Limb (tissue), 2 donors: ENCODE measurements around the gene STOML1.

Source experiments
- DNase-seq, 2 donors: peaks; one replicate each; pipeline ENCODE4 v3.0.0-alpha.2; 2016; ENCODE audit errors: extremely low spot score in 2 of 2

Gene STOML1, protein sequence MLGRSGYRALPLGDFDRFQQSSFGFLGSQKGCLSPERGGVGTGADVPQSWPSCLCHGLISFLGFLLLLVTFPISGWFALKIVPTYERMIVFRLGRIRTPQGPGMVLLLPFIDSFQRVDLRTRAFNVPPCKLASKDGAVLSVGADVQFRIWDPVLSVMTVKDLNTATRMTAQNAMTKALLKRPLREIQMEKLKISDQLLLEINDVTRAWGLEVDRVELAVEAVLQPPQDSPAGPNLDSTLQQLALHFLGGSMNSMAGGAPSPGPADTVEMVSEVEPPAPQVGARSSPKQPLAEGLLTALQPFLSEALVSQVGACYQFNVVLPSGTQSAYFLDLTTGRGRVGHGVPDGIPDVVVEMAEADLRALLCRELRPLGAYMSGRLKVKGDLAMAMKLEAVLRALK

DNA sequence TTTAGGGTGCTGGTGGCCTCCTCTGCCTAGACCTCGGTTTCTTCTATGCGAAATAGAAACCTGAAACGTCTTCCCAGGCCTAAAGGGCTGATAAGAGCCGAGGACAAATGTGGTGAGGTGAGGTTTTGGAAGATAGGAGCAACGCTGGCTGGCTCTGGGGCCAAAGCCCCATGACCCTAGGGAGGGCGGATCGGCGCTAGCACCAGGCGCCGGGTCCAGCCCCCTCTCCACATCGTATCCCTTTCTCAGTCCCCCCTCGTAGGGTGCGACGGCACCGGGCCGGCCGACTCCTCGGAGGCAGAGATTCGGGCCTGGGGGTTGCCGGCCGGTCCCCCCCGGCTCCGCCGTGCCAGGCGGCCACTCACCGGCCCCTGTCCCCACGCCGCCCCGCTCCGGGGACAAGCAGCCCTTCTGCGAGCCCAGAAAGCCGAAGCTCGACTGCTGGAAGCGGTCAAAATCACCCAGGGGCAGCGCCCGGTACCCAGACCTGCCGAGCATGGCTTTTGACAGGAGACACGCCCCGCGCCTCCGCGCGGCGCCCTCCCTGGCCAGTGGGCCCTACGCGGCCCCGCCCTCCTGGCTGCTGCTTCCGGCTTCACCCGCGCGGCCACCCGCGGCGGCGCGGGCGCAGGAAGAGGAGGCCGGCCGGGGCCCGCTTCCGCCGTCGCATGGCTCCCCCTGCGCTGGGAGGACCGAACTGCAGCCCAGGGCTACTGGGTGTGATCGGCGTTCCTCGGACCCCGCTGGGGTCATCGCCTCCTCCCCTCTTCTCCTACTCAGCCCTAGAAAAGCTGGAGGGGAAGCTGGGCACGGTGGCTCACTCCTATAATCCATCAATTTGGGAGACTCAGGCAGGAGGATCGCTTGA, at the start of gene STOML1:
TSS of gene STOML1 (minus strand) at position 570 of the 868 bp plus-strand sequence. CDS start at position 498, 72 bp downstream.
- peak; percentile 92 to 99 for DNase-seq

DNA sequence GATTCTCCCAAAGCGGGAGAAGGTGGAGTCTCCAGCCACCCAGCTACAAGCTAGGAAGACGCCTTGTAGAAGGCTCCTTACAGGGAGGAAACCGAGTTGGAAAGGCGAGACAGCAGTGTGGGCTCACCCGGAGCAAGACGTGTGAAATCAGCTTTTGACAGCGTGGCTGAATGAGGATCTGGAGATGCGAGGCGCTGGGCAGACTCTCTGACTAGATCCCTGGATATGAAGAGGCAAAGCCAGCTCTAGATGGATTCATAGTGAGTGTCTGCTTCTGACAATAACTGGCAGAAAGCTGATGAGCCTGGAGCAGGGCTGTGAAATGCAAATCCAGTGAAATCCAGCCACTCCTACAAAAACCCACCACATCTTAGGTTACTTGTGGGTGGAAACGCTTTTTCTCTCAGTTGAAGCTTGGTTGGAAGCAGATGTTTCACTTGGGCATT, 49.2 kb upstream of the STOML1 start:
- DNase-seq = no peak

DNA sequence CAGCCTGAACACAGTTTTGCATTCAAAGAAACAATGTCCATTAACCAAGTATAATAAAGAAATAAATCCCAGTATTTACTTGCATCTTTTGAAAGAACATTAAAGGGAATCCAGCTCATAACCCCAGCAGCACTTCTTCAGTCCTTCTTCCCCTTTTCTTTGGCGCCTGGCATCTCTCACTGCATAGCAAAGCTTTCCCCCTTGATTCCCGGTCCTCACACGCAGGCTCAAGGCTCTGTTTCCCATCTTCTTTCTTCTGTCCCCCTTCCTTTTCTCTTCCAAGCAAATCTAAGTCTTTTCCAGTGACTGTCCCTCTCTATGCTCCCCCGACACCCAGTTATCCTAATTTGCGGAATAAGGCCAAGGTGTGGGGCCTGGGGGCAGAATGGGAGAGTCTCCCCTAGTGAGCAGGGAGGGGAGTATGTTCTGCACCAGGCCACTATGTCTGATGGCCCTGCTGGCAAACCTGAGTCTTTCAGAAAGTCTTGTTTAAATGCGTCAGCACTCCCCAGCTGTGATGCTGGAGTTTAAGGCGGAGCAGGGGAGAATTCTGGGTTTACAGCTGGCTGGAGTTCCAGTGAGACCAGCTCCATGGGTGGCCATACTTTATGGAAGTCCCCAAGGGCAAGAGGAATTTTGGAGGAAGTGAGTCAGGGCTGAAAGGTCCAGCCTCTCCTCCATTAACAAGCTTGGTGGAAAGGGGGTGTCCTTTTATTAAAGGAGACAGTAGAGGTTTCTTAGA, 48.2 kb upstream of the STOML1 start:
- peak in 1 of 2 donors; percentile 40 for DNase-seq

DNA sequence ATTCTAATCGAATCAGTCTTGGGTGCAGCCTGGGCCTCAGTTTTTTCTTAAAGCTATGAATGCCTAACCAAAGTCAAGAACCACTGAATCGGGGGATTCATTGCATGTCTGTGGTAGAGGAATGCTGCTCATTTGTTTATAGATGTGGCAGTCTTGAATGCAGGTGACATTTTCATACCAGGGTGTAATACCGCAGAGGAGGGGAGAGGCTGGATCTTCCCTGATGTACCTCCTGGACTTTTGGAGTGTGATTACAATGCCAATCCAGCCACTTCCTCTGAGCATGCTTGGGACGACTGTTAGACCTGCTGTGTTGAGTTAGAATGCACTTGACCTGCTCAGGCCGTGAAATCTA, 47.5 kb upstream of the STOML1 start:
- DNase-seq = no peak

DNA sequence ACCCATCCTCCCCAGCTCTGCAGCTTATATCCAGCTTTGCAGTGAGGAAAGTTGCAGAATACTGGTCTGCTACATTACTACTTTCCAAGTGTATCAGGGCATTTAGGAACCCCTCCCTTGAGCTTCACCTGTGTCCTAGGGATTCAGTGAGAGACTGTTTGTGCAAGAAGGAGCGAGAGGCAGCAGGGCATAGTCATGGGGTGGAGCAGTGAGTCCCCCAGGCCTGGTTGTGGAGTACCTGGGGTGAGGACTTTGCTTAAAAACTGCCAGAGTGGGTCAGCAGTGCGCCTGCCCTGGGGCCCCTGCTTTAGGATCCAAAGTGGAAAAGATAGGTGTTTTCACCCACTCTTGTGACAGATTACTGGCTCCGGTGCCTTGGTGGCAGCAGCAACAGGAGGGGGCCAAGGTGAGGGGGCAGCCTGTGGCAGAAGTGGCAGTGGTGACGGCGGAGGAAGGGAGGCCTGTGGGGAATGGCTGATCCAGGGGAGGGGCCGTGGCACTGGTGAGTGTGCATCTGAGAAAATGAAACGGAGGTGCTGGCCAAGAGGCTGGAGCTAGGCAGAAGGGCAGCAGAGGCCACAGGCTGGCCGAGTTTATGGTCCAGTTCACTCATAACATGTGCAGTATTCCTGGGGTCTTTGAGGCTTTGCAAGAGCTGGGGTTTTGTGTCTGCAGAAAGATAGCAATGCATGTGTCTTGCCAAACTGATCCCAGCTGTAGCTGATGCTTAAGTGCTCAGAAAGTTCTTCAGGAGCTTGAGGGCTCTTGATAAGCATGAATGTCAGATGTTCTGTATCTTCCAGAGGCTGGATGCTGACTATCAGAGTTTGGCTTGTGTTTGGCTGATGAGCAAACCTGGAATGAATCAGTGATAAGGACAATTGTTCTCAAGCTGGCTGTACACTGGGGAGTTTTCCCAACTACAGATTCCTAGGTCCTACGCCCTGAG, 46.9 kb upstream of the STOML1 start:
- no peak for DNase-seq

DNA sequence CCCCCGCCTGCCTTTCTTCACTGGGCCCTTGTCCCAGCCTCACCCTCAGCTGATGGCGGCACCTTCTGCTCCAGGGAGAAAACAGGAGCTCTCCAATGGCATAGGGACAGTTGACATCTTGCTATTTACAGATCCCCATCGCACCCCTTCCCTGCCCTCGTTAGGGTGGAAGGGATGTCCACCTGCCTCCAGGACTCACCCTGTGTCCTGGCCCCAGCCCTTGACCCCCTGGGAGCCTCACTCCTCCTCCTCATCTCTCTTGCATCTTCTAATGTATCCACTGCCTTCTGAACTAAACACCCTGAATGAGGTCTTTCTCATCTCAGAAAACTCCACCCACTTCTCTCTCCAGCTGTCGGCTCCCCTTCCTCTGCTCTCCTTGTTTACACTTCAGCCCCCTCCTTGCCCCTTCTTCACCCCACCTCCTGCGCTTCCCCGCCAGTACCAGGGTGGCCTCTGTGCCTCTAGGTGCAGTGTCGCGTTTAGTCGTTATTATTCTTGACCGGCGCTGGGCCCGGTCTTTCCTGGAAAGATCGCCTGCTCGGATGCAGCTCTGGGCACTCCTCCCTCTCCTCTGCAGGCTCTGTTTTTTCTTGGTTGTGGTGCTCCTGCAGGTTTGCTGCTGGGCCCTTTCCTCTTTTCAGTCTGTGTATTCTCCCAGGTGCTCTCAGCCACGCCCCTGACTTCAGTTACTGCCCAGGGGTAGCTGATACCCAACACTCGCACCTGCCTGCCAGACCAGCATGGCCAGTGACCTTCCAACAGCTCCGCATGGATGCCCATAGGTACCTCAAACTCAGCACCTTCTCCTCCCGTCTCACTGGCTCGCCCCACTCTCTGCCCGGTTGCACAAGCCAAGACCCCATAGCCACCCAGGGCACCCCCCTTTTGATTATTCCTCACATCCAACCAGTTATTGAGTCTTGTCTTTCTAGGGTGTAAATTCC, 45.3 kb upstream of the STOML1 start:
- no peak for DNase-seq

DNA sequence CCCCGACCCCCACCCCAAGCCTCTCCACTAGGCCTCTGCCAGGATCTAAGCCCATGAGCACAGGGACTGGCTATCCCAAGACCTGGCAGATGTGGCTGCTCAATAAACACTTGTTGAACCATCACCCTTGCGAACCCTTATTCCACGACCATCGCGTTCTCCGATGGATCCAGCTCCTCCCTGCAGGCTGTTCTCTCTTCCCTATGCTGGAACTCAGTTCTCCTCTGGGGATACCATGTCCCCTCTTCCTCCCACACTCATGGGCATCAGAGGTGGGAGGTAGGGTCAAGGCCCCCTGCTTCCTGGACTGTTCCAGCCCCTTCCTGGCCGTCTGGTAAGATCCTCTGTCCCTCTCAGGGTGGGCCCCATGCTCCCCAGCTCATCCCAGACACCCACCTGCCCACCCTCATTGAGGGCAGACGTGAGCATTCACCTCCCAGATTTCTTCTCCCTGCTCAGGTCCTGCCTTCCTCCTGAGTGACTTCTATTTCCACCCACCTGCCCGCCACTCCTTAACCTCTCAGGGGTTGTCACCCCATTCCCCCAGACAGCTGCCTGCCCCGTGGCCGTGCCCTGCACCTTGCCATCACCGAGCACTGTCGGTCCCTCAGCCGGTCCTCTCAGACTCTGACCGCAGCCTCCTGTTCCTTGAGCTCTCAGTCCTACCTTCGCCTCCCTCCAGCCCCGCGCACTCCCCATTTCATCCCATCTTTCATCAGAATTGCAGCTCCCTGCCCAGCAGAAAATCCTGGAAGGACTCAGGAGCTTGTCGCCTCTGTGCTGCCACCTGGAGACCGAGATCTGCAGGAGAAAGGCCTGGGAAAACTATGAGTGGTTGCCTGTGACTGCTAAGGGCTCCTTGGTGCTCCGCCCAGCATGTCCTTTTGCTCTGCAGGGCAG, 44.4 kb upstream of the STOML1 start:
- peak in 1 of 2 donors; percentile 77 for DNase-seq

DNA sequence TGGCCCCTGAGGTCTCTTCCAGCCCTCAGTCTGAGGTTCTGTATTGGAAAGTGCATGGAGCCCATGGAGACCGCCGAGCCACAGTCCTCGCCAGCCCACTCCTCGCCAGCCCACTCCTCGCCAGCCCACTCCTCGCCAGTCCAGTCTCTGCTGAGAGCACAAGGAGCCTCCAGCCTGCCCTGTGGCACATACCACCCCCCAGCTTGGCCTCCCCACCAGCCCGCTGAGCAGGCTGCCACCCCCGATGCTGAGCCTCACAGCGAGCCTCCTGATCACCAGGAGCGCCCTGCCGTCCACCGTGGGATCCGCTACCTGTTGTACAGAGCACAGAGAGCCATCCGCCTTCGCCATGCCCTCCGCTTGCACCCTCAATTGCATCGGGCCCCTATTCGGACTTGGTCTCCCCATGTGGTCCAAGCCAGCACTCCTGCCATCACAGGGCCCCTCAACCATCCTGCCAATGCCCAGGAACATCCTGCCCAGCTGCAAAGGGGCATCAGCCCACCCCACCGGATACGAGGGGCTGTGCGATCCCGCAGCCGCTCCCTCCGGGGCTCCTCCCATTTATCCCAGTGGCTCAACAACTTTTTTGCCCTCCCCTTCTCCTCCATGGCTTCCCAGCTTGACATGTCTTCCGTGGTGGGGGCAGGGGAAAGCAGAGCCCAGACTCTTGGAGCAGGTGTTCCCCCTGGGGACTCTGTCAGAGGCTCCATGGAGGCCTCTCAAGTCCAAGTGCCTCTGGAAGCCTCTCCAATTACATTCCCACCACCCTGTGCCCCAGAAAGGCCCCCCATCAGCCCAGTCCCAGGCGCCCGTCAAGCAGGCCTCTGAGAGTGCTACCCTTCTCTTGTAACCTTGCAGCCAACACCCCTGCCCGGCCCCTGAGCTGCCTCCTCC, 43.3 kb upstream of the STOML1 start:
- no peak for DNase-seq

DNA sequence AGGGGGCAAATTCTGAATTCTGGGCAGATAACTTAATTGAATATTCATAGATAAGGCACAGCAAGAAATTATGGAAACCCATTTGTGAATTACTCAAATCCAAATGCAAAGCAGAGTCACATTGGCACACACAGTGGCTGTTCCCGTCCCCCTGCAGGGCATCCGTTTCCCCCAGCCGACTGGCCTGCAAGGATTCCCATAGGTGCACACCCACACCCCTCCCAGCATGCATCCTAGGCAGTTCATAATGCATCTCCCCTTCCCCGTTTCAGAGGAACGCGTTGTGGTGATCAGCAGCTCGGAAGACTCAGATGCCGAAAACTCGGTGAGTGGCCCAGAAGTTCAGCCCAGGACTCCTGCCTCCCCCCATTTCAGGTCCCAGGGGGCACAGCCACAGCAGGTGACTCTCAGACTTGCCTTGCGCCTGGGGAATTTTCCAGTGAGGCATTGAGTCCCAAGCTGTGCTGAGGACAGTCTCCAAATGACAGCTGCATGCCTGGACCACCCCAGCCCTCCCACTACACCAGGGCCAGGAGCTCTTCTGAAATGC, 42.2 kb upstream of the STOML1 start:
- DNase-seq = no peak

DNA sequence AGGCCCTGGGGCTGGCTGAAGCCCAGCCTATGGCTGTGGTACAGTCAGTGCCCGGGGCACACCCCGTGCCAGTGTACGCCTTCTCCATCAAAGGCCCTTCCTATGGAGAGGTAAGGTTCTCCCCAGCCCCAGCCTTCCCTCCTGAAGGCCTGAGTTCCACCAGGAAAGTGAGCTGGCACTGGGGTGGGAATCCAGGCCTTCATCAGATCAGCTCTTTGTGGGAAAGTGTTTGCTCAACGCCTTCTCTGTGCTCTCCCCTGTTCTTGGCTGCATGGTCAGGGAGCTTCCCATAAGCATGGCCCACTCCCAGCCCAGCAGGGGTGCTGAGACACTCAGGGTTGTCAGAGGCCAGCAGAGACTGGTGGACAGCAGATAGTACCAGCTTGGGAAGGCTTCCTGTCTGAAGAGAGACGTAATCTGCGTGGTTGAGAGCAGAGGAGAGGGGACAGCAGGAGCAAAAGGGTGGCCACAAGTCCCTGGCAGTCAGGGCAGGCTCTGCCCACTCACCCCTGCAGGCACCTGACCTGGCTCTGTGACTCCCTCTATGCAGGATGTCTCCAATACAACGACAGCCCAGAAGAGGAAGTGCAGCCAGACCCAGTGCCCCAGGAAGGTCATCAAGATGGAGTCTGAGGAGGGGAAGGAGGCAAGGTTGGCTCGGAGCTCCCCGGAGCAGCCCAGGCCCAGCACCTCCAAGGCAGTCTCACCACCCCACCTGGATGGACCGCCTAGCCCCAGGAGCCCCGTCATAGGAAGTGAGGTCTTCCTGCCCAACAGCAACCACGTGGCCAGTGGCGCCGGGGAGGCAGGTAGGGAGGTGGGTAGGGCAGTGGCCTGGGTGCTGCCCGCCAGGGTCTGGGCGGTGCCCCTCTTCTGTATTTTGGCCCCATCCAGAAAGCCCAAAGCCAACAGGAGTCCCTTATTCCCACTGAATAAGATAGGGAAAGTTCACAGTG, 40.8 kb upstream of the STOML1 start:
- DNase-seq = no peak

DNA sequence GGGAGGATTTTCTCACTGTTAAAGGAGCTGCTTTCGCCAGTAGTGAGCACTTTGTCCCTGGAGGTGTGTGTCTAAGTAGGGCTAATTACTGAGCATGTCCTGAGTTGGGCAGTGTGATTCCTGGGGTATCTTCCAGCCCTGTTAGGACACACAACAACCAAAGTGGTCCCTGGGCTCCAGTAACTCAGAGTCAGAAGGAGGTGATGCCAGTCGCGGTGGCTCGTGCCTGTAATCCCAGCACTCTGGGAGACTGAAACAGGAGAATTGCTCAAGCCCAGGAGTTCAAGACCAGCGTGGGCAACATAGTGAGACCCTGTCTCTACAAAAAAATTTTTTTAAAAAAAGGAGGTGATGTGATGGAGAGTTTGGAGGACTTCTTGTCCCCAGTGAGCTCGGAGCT, 40.0 kb upstream of the STOML1 start:
- DNase-seq = no peak

DNA sequence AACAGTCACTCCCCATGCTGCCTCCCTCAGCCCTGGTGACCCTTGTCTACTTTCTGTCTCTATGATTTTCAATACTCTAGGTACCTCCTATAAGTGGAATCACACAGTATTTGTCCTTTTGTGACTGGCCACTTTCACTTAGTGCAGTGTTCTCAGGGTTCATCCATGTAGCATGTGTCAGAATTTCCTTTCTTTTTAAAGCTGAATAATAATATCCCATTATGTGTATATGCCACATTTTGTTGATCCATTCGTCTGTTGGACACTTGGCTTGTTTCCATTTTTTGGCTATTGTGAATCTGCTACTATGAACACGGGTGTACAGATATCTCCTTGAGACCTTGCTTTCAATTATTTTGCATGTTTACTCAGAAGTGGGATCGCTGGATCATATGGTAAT, 36.6 kb upstream of the STOML1 start:
- DNase-seq = no peak

DNA sequence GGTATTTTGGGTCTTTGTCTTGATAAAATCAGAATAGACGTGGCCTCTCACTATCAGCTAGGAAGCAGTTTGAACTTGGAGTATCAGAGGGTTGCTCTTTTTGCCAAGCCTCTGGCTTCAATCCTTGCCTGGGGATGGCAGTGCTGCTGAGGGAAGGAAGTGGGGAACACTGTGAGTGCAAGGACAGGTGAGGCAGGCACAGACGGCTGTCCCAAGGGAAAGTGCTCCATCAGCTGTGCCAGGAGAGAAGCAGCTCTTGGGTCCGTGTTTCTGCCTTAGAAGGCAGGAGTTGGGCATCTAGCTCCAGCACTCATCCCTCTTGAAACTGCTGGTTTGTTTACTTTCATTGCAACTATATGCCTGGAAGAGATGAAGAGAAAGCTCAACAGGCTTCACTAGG, 35.6 kb upstream of the STOML1 start:
- DNase-seq = no peak

DNA sequence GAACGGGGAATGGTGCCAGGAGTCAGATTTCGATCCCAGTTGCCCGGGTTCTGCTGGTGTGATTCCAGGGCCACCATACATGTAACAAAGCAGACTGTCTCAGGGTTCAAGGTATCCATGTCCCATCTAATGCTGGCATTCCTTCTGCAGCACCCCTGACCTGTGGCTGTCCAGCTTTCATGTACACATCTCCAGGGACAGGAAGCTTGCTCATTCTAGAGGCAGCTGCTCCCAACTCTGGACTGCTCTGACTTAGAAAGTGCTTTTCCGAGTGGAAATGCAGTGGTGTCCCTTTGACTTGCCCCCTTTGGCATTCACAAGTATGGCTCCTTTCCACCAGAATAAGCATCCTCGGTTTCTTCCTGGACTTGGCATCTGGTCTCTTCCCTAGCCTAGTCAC, 33.3 kb upstream of the STOML1 start:
- no peak for DNase-seq

DNA sequence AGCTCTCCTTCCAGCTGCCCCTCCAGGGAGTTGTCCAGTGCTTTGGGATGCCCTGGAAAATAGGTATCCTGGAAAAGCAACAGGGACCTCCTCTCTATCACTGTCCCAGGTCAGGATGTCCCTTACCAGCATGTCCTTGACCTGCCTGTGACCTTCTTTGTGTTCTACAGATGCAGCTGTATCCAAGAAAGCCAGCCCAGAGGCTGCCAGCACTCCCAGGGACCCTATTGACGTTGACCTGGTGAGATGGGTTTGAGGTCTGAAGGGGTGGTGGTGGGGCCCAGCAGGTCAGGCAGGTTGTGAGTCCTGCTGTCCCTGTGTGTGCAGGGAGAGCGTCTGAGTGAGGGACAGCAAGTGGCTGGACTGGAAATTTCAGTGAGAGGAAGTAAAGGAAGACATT, 32.6 kb upstream of the STOML1 start:
- DNase-seq = no peak
